ENCODE measurements around the gene ADPRS. TPM values are rescaled to one million over a fixed set of nuclear protein-coding genes. Genes with fewer than 3 reads are reported as not detected.
A peak's percentile ranks its signal among the peaks of the same experiment; 100 is the strongest.

Gene ADPRS
- total and polyA plus RNA-seq, 9 of the 15 experiments (the other 6 are each of a cell fraction or from before 2014, with no cell fraction given): 5.9 to 40.0 (median 27.4) TPM

DNA sequence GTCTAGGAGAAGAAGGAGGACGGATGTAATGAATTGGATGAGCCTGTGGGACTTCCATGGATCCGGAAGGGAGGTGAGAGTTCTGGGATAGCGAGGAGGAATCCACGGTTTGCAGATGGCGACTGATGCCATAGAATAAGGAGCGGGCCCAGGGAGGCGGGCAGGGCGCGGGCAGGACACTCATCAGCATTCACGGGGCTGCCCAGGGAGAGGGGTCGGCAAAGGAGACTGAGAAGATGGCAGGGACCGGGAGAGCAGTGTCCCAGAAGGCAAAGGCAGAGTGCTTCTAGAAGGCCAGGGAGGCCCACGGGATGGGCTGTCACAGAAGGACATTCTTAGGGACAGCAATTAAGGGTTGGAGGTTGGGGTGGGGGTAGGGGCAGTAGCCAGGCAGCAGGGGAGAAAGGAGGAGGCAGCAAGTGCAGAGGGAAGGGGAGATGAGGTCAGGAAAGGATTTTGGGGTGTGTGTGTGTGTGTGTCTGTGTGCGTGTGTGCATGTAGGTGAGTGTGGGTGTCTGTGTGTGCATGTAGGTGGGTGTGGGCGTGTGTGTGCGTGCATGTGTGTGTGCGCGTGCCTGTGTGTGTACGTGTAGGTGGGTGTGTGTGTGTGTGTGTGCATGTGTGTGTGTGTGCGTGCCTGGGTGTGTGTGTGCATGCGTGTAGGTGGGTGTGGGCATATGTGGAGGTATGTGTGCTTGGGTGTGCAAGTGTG is 37.5 kb downstream of the ADPRS start (continued):
- TF ChIP-seq, protein P1, sequence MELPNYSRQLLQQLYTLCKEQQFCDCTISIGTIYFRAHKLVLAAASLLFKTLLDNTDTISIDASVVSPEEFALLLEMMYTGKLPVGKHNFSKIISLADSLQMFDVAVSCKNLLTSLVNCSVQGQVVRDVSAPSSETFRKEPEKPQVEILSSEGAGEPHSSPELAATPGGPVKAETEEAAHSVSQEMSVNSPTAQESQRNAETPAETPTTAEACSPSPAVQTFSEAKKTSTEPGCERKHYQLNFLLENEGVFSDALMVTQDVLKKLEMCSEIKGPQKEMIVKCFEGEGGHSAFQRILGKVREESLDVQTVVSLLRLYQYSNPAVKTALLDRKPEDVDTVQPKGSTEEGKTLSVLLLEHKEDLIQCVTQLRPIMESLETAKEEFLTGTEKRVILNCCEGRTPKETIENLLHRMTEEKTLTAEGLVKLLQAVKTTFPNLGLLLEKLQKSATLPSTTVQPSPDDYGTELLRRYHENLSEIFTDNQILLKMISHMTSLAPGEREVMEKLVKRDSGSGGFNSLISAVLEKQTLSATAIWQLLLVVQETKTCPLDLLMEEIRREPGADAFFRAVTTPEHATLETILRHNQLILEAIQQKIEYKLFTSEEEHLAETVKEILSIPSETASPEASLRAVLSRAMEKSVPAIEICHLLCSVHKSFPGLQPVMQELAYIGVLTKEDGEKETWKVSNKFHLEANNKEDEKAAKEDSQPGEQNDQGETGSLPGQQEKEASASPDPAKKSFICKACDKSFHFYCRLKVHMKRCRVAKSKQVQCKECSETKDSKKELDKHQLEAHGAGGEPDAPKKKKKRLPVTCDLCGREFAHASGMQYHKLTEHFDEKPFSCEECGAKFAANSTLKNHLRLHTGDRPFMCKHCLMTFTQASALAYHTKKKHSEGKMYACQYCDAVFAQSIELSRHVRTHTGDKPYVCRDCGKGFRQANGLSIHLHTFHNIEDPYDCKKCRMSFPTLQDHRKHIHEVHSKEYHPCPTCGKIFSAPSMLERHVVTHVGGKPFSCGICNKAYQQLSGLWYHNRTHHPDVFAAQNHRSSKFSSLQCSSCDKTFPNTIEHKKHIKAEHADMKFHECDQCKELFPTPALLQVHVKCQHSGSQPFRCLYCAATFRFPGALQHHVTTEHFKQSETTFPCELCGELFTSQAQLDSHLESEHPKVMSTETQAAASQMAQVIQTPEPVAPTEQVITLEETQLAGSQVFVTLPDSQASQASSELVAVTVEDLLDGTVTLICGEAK (IDR thresholded peaks at IDR 0.05): no peak
- TF ChIP-seq, protein P1 (CRISPR knock-in tag; IDR thresholded peaks at IDR 0.05): 0 out of 2 replicates have a peak, but pooled peaks have one; percentile 30
- TF ChIP-seq, protein P2, sequence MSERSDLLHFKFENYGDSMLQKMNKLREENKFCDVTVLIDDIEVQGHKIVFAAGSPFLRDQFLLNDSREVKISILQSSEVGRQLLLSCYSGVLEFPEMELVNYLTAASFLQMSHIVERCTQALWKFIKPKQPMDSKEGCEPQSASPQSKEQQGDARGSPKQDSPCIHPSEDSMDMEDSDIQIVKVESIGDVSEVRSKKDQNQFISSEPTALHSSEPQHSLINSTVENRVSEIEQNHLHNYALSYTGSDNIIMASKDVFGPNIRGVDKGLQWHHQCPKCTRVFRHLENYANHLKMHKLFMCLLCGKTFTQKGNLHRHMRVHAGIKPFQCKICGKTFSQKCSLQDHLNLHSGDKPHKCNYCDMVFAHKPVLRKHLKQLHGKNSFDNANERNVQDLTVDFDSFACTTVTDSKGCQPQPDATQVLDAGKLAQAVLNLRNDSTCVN (CRISPR knock-in tag; IDR thresholded peaks at IDR 0.05): peak; percentile 79; the same call in 1 of the 2 replicates
- TF ChIP-seq, protein P3, sequence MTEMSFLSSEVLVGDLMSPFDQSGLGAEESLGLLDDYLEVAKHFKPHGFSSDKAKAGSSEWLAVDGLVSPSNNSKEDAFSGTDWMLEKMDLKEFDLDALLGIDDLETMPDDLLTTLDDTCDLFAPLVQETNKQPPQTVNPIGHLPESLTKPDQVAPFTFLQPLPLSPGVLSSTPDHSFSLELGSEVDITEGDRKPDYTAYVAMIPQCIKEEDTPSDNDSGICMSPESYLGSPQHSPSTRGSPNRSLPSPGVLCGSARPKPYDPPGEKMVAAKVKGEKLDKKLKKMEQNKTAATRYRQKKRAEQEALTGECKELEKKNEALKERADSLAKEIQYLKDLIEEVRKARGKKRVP (CRISPR knock-in tag; IDR thresholded peaks at IDR 0.05): no peak
- TF ChIP-seq ZNF23 (CRISPR knock-in tag; IDR thresholded peaks at IDR 0.05) (no peak), ARHGAP35 (IDR thresholded peaks at IDR 0.05; ENCODE audit: partially characterized antibody) (peak; percentile 34), TOE1 (IDR thresholded peaks at IDR 0.05; ENCODE audit: borderline replicate concordance) (peak; percentile 69; the same call in 1 of the 2 replicates), TOE1 (CRISPR knock-in tag; IDR thresholded peaks at IDR 0.05; ENCODE audit: borderline replicate concordance, low read depth) (no peak)
- TF ChIP-seq, protein P4, sequence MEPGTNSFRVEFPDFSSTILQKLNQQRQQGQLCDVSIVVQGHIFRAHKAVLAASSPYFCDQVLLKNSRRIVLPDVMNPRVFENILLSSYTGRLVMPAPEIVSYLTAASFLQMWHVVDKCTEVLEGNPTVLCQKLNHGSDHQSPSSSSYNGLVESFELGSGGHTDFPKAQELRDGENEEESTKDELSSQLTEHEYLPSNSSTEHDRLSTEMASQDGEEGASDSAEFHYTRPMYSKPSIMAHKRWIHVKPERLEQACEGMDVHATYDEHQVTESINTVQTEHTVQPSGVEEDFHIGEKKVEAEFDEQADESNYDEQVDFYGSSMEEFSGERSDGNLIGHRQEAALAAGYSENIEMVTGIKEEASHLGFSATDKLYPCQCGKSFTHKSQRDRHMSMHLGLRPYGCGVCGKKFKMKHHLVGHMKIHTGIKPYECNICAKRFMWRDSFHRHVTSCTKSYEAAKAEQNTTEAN (CRISPR knock-in tag; IDR thresholded peaks at IDR 0.05): peak; percentile 98
- TF ChIP-seq, protein P5, sequence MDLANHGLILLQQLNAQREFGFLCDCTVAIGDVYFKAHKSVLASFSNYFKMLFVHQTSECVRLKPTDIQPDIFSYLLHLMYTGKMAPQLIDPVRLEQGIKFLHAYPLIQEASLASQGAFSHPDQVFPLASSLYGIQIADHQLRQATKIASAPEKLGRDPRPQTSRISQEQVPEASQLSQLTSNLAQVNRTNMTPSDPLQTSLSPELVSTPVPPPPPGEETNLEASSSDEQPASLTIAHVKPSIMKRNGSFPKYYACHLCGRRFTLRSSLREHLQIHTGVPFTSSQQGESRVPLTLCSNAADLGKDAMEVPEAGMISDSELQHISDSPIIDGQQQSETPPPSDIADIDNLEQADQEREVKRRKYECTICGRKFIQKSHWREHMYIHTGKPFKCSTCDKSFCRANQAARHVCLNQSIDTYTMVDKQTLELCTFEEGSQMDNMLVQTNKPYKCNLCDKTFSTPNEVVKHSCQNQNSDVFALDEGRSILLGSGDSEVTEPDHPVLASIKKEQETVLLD (IDR thresholded peaks at IDR 0.05): 0 out of 2 replicates have a peak, but pooled peaks have one; percentile 15
- TF ChIP-seq, protein P6, sequence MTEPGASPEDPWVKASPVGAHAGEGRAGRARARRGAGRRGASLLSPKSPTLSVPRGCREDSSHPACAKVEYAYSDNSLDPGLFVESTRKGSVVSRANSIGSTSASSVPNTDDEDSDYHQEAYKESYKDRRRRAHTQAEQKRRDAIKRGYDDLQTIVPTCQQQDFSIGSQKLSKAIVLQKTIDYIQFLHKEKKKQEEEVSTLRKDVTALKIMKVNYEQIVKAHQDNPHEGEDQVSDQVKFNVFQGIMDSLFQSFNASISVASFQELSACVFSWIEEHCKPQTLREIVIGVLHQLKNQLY (CRISPR knock-in tag; conservative IDR thresholded peaks at IDR 0.05): no peak
